GM12891 (cell line): ENCODE data around the gene FCN1.

Experiments
- PAX5 ChIP-seq: IDR thresholded peaks from 2 replicates; pipeline ENCODE4 v1.6.1; 2011; ENCODE audit warnings: low read length, moderate library complexity, mild to moderate bottlenecking; ENCODE audit not compliant: insufficient read depth, severe bottlenecking
- POLR2A ChIP-seq: IDR thresholded peaks from 2 replicates; pipeline ENCODE4 v1.6.1; 2011; ENCODE audit warnings: low read depth, low read length, control low read depth
- POLR2AphosphoS5 ChIP-seq: IDR thresholded peaks from 2 replicates; pipeline ENCODE4 v1.6.1; 2011; ENCODE audit warnings: low read depth, low read length, control low read depth
- POU2F2 ChIP-seq: IDR thresholded peaks from 2 replicates; pipeline ENCODE4 v1.6.1; 2011; ENCODE audit warnings: low read depth, mild to moderate bottlenecking, control low read depth, low read length, moderate library complexity
- SPI1 ChIP-seq: IDR thresholded peaks from 2 replicates; pipeline ENCODE4 v1.6.1; 2011; ENCODE audit warnings: low read depth, low read length, control low read depth
- TAF1 ChIP-seq: IDR thresholded peaks from 2 replicates; pipeline ENCODE4 v1.6.1; 2011; ENCODE audit warnings: low read depth, low read length, control low read depth

GRCh38 chr9:134899168-134899567 is 18.5 kb downstream of the FCN1 start:
- TF ChIP-seq SPI1 (no peak), POLR2A (no peak), POLR2AphosphoS5 (no peak), TAF1 (no peak), POU2F2 (no peak), PAX5 (no peak)
